ENCODE results near the gene CCDC127. TPM values are rescaled to one million over a fixed set of nuclear protein-coding genes. Genes with fewer than 3 reads are reported as not detected.

The CCDC127 gene
- total RNA-seq, 2 donors from 2014 or later = 3.5 to 5.3 TPM

GRCh38 chr5:174876-175465 lies 43.0 kb downstream of the CCDC127 start:
- H3K9me3 ChIP-seq = no peaks in the 10 kb centered on the region
- H3K27ac ChIP-seq = no peak overlapping the region
- DNase-seq = no peak
- no peak overlapping the region for H3K9ac ChIP-seq (ENCODE audit: low read depth in 2 of 2, low read length in 2 of 2)
- no peaks in the 10 kb centered on the region for H3K36me3 ChIP-seq
- H3K4me1 ChIP-seq = no peaks in the 10 kb centered on the region
- H3K27me3 ChIP-seq = no peaks in the 10 kb centered on the region
- no peak overlapping the region for H3K4me3 ChIP-seq
- TF ChIP-seq, protein P1, sequence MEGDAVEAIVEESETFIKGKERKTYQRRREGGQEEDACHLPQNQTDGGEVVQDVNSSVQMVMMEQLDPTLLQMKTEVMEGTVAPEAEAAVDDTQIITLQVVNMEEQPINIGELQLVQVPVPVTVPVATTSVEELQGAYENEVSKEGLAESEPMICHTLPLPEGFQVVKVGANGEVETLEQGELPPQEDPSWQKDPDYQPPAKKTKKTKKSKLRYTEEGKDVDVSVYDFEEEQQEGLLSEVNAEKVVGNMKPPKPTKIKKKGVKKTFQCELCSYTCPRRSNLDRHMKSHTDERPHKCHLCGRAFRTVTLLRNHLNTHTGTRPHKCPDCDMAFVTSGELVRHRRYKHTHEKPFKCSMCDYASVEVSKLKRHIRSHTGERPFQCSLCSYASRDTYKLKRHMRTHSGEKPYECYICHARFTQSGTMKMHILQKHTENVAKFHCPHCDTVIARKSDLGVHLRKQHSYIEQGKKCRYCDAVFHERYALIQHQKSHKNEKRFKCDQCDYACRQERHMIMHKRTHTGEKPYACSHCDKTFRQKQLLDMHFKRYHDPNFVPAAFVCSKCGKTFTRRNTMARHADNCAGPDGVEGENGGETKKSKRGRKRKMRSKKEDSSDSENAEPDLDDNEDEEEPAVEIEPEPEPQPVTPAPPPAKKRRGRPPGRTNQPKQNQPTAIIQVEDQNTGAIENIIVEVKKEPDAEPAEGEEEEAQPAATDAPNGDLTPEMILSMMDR (IDR thresholded peaks at IDR 0.05) = no peak
- intact Hi-C loops (cut with DNase I) = no loop called here

GRCh38 chr5:174291-174600 lies 43.7 kb downstream of the CCDC127 start:
- intact Hi-C loops (cut with DNase I) = no loop called here
- Histone ChIP-seq H3K4me1 (no peaks in the 10 kb centered on the region), H3K27me3 (no peaks in the 10 kb centered on the region), H3K9ac (ENCODE audit: low read depth in 2 of 2, low read length in 2 of 2) (no peak overlapping the region), H3K27ac (no peak overlapping the region), H3K4me3 (no peak overlapping the region), H3K36me3 (no peaks in the 10 kb centered on the region), H3K9me3 (no peaks in the 10 kb centered on the region)
- DNase-seq = no peak
- TF ChIP-seq, protein P1 (IDR thresholded peaks at IDR 0.05) = no peak

DNA sequence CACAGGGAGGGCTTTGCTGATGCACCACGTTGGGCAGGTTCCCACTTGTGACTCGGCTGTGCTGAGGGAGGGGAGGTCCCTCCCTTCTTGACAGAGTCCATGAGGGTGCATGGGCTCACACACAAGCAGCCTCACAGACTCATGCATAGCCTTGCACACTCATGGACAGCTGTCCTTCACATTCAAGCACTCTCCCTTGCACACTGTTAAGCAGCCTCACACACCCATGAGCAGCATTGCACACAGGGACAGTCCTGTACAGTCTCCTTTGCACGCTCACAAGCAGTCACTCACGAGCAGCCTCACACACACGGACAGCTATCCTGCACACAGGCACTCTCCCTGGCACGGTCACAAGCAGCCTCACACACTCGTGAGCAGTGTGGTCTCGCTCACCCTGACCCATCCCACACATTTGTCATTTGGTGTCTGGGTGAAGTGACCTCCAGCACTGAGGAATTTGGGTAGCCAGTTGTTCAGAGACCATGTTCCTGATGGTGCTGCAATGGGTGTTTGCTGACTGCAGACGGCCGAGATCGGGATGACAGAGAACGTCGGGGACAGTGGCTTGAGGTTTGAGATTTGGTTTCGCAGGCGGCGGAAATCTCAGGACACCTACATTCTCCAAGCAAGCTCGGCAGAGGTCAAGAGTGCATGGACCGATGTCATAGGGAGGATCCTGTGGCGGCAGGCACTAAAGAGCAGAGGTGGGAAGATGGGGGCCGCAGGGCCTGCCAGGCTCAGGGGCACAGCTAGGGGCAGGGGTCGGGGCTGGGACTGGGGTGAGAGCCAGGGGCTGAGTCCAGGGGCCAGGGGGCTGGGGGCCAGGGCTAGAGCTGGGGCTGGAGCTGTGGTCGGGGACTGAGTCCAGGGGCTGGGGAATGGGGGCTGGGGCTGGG lies 44.3 kb downstream of the CCDC127 start:
- DNase-seq = no peak
- Histone ChIP-seq H3K27ac (no peak overlapping the region), H3K9ac (ENCODE audit: low read depth in 2 of 2, low read length in 2 of 2) (no peak overlapping the region), H3K27me3 (no peaks in the 10 kb centered on the region), H3K9me3 (no peaks in the 10 kb centered on the region), H3K4me3 (no peak overlapping the region), H3K36me3 (no peaks in the 10 kb centered on the region), H3K4me1 (no peaks in the 10 kb centered on the region)
- TF ChIP-seq, protein P1 (IDR thresholded peaks at IDR 0.05) = no peak
- intact Hi-C loops (cut with DNase I) = no loop called here

- Histone ChIP-seq H3K36me3 (no peaks in the 10 kb centered on the region), H3K27ac (no peak overlapping the region), H3K4me3 (no peak overlapping the region), H3K27me3 (no peaks in the 10 kb centered on the region), H3K9me3 (no peaks in the 10 kb centered on the region), H3K9ac (ENCODE audit: low read depth in 2 of 2, low read length in 2 of 2) (no peak overlapping the region), H3K4me1 (no peaks in the 10 kb centered on the region)
- TF ChIP-seq, protein P1 (IDR thresholded peaks at IDR 0.05) = no peak
- DNase-seq = no peak
- intact Hi-C loops (cut with DNase I) = no loop called here
Measured at GRCh38 chr5:172841-173251, 45.1 kb downstream of the CCDC127 start.

- Histone ChIP-seq H3K4me1 (no peaks in the 10 kb centered on the region), H3K36me3 (no peaks in the 10 kb centered on the region), H3K4me3 (no peak overlapping the region), H3K27me3 (no peaks in the 10 kb centered on the region), H3K9me3 (no peaks in the 10 kb centered on the region), H3K9ac (ENCODE audit: low read depth in 2 of 2, low read length in 2 of 2) (no peak overlapping the region), H3K27ac (no peak overlapping the region)
- TF ChIP-seq, protein P1 (IDR thresholded peaks at IDR 0.05) = no peak
- intact Hi-C loops (cut with DNase I) = no loop called here
- DNase-seq = no peak
Measured at GRCh38 chr5:172421-172820, 45.5 kb downstream of the CCDC127 start.

Measured in colonic mucosa (tissue), 4 donors.